ENCODE measurements around the gene DPEP2.
"Not testable (repeated sequence)": the region's sequence is repeated elsewhere in the genome, so short reads cannot be mapped to it uniquely, and the experiment has no call there.

Gene DPEP2

GRCh38 chr16:67953641-67954375 lies 45.5 kb downstream of the DPEP2 start:
- DNase-seq (ENCODE audit: low read depth) = no peak

GRCh38 chr16:67951485-67951884 lies 47.8 kb downstream of the DPEP2 start:
- DNase-seq (ENCODE audit: low read depth) = no peak

GRCh38 chr16:67950335-67950843 lies 48.9 kb downstream of the DPEP2 start:
- DNase-seq (ENCODE audit: low read depth) = no peak

- no peak for DNase-seq (ENCODE audit: low read depth)
These were observed 49.6 kb downstream of the DPEP2 start for GRCh38 chr16:67949645-67950044.

- DNase-seq (ENCODE audit: low read depth) = no peak
These were observed 51.3 kb downstream of the DPEP2 start for GRCh38 chr16:67948015-67948414.

GRCh38 chr16:67946966-67947558 lies 52.2 kb downstream of the DPEP2 start:
- no peak for DNase-seq (ENCODE audit: low read depth)

- DNase-seq (ENCODE audit: low read depth) = no peak
These were observed 53.1 kb downstream of the DPEP2 start for GRCh38 chr16:67946128-67946569.

GRCh38 chr16:67945392-67945933 lies 53.8 kb downstream of the DPEP2 start:
- DNase-seq (ENCODE audit: low read depth) = no peak

- no peak for DNase-seq (ENCODE audit: low read depth)
These were observed 54.4 kb downstream of the DPEP2 start for GRCh38 chr16:67944690-67945391.

GRCh38 chr16:67943619-67944504 lies 55.4 kb downstream of the DPEP2 start, which contains the start of gene LCAT:
LCAT (minus strand) TSS chr16:67944120; CDS start chr16:67944101, 19 bp downstream.
- DNase-seq (ENCODE audit: low read depth) = no peak

GRCh38 chr16:67943256-67943618 lies 56.0 kb downstream of the DPEP2 start:
- DNase-seq (ENCODE audit: low read depth) = no peak

- DNase-seq (ENCODE audit: low read depth) = no peak
These were observed 56.6 kb downstream of the DPEP2 start for GRCh38 chr16:67942510-67943255.

GRCh38 chr16:67942200-67942509 lies 57.1 kb downstream of the DPEP2 start:
- no peak for DNase-seq (ENCODE audit: low read depth)

- no peak for DNase-seq (ENCODE audit: low read depth)
These were observed 57.6 kb downstream of the DPEP2 start for GRCh38 chr16:67941469-67942199.

GRCh38 chr16:67940446-67941089 lies 58.7 kb downstream of the DPEP2 start:
- DNase-seq (ENCODE audit: low read depth) = no peak

GRCh38 chr16:67939507-67940445 lies 59.5 kb downstream of the DPEP2 start:
- no peak for DNase-seq (ENCODE audit: low read depth)

GRCh38 chr16:67937713-67938112 lies 61.6 kb downstream of the DPEP2 start:
- not testable (repeated sequence) for DNase-seq (ENCODE audit: low read depth)
